PC-9 (cell line): ENCODE data around the gene OR2AG1.

ENCODE experiments used
- EZH2 ChIP-seq: fragments of 200-600 bp; sonication (generic); IDR thresholded peaks from 2 replicates; pipeline ENCODE4 v1.8.0; 2017; ENCODE audit warnings: antibody characterized with exemption, low read depth
- TF ChIP-seq, protein P1 (sequence below): fragments of 200-600 bp; sonication (generic); conservative IDR thresholded peaks from 2 replicates; pipeline ENCODE4 v1.6.1; 2017; ENCODE audit warnings: mixed run types, antibody characterized with exemption, mild to moderate bottlenecking, moderate library complexity

DNA sequence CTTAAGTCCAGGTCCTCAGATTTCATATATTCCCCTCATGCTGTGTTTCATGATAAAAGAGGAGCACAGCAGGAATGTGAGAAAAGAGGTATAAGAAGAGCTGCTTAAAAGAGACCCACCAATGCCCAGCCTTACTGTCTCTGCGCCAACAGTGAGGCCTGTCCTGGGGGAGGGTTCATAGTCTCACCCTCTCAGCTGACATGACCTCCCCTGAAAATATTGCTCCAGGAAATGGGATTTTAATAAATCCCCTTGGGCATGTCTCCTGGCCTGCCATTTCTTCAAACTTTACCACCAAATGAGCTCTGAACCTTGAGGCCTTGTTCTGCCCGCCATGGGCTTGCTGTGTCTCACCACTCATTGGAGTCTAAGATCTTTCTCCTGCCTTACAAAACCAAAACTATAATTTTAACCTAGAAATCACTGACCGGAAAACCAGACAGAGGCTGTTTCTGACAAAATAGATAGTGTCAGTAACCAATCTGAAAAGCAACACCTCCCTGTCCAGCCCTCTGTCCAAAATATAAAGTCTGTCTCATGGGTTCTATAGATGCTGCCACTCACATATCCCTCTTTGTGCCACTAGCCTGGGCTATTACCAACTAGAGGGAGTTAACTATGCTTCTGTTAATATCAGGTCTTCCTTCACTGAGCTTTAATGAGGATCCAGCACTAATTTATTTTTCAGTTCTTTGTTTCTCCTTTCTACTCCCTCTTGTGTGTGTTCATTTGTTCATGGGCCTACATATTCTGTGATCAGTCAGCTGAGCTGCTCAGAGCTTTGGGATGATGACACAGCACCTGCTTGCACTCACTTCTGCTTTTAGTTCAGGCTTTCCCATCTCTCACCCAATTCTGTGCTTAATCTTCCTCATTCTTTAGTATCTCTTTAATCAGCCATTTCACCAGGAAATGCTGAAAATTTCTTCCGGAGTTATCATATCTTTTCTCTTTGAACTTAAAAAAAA is 10.6 kb upstream of the OR2AG1 start, which contains the start of gene OR2AG2:
- TF ChIP-seq, protein P1, sequence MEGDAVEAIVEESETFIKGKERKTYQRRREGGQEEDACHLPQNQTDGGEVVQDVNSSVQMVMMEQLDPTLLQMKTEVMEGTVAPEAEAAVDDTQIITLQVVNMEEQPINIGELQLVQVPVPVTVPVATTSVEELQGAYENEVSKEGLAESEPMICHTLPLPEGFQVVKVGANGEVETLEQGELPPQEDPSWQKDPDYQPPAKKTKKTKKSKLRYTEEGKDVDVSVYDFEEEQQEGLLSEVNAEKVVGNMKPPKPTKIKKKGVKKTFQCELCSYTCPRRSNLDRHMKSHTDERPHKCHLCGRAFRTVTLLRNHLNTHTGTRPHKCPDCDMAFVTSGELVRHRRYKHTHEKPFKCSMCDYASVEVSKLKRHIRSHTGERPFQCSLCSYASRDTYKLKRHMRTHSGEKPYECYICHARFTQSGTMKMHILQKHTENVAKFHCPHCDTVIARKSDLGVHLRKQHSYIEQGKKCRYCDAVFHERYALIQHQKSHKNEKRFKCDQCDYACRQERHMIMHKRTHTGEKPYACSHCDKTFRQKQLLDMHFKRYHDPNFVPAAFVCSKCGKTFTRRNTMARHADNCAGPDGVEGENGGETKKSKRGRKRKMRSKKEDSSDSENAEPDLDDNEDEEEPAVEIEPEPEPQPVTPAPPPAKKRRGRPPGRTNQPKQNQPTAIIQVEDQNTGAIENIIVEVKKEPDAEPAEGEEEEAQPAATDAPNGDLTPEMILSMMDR, result no peak
- TF ChIP-seq EZH2, result no peak
